ENCODE data around the gene CCDC180. TPM values are rescaled to one million over a fixed set of nuclear protein-coding genes. Genes with fewer than 3 reads are reported as not detected.

The CCDC180 gene
- polyA plus RNA-seq, 10 donors = 3.9 to 17.7 (median 6.7) TPM

Other genes with a start within 250 kb of the CCDC180 start
- 1 to 10 TPM; 4.0 to 5.7 (median 5.0) TPM for gene TDRD7, start 104.4 kb downstream of the CCDC180 start, polyA plus RNA-seq (ENCODE audit: insufficient read length in 10 of 10)
- 100 to 1,000 TPM in 9 of 10 donors, 10 to 100 TPM in 1; 70.8 to 161 (median 128) TPM for gene TMOD1, start 194.0 kb downstream of the CCDC180 start, polyA plus RNA-seq (ENCODE audit: insufficient read length in 10 of 10)

All from muscle of back (tissue), 10 donors.